ENCODE measurements around the gene PRSS50.

The PRSS50 gene

GRCh38 chr3:46670000-46670890 is 47.4 kb downstream of the PRSS50 start:
- DNase-seq (ENCODE audit: low read depth in 2 of 2) = no peak

GRCh38 chr3:46669191-46669999 is 48.3 kb downstream of the PRSS50 start:
- no peak for DNase-seq (ENCODE audit: low read depth in 2 of 2)

DNA sequence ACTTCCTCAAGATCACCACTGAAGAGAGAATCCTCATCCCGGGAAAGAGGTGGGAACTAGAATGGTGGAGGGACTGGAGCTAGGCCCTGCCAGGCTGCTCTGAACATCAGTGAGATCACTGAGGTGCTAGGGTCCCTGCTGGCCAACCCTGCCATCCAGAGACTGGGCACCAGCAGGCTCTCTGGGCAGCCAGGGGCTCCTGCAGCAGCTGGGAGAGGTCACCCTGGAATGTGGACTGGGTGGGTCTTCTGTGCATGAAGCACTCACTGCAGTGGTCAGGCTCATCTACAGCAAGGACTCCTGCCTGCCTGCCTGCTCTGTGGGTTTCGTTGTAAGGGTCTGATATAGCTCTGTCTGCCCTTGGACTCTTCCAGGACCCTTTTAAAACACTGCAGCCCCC is 49.1 kb downstream of the PRSS50 start:
- DNase-seq (ENCODE audit: low read depth in 2 of 2) = no peak

- no peak for DNase-seq (ENCODE audit: low read depth in 2 of 2)
Observed at GRCh38 chr3:46668116-46668515, 49.6 kb downstream of the PRSS50 start.

GRCh38 chr3:46667657-46668056 is 50.0 kb downstream of the PRSS50 start:
- no peak for DNase-seq (ENCODE audit: low read depth in 2 of 2)

DNA sequence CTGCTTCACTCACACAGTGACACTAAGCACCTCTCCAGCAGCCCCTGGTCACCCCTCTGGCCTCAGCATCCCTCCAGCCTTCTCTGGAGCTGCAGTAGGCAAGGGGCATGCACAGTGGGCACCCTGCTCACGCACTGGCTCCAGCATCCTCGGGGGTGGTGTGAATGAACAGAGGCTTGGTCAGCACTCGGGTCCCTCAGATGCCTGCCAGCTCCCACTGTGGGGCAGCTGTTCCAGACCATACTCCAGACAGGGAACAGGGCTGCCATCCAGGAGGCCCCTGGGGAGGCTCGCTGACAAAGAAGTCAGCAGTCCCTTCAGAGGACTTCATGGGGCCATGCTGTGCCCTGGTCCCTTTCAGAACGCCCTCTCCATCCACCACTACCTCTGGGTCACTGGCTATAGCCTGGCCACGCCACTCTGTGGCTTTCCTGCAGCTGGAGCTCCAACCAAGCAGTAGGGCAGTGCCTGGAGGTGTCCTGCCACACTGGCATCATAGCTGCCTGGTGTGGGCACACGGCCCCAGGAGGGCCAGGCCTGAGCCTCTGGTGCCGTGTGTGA is 50.5 kb downstream of the PRSS50 start:
- no peak for DNase-seq (ENCODE audit: low read depth in 2 of 2)

DNA sequence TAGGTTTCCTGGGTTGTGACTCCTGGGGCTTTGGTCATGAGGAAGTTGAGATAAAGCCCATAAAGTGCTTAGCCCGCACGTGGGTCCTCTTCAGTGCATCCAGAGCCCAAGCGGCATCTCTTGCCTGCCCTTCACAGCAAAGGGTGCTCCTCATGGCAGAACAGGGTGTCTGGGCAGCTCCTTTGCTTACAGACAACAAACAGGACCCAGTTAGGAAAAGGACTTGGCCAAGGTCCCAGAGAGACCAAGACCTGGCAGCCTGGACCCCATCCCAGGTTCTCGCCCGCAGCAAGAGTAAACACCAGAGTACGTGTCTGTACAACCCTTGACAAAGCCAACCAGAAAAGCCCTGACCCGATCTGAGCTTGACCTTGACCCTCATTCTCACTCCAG is 51.2 kb downstream of the PRSS50 start:
- DNase-seq (ENCODE audit: low read depth in 2 of 2) = no peak

GRCh38 chr3:46665763-46666452 is 51.8 kb downstream of the PRSS50 start:
- no peak for DNase-seq (ENCODE audit: low read depth in 2 of 2)

GRCh38 chr3:46664971-46665762 is 52.5 kb downstream of the PRSS50 start:
- DNase-seq (ENCODE audit: low read depth in 2 of 2) = no peak

DNA sequence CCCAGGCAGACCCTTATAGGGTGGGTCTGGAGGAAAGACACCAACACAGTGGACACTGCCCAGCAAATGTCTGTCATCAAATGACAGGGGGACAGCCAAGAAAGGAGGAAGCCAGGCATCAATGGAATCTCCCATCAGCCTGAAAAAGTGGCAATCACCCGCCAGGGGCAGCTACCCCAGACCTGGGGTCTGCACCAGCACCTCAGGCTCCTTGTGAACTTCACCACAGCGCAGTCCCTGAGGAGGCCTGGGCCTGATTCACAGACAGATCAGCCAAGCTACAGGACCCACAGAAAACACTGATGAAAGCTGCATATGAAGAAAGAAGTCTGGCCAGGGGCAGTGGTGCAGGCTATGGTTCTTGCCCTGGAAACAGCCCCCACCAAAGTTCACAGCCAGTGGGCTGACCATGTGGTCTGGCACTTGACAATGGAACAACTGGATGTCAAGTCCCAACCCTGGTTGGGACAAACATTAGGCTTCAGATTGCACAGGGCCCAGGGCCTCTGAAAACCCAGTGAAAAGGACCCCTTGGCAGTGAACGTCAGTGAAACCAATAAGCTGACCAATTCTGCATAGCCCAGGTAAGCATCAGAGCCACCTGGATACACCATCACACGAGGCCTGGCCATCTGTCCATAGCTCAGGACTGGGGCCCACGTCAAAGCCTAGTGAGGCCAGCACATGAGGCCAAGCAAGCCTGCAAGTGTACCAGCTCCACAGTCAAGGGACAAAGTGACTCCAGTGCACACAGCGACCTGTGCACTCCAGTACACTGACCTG is 53.3 kb downstream of the PRSS50 start:
- DNase-seq (ENCODE audit: low read depth in 2 of 2) = no peak

- DNase-seq (ENCODE audit: low read depth in 2 of 2) = no peak
Observed at GRCh38 chr3:46663591-46664135, 54.0 kb downstream of the PRSS50 start.

DNA sequence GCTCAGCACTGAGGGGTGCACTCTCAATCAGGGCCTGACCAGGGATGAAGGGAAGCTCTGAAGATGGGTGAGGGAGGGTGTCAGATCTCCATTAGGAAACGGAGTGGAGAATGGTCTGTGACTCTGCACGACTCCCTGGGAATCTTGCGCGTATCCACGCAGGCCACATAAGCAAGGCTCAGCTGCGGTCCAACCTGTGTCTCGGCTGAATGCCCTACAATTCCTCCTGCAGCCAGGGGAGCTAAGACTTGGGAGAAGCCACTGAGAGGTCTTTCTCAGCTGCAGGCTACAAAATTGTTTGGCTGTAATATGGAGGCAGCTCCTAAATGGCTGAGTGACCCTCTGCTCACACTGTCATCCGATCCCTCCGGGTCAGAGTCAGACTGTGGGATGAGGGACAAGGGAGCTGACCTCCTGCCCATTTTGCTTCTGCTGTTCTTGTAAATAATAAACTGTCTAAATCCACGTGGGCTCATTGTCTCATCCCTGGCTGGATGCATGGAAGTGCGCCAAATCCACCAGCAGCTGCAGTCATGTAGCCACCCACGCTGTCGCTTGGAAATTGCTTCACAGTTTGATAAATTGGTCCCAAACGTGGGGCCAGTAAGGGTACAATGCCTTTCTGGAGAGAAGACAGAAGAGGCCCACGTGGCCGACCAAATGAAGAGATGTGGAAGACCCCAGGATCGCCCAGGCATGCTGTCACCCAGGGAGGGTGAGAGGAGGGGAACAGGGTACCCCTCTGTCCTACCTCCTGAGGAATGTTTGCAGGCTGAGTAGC is 54.7 kb downstream of the PRSS50 start:
- DNase-seq (ENCODE audit: low read depth in 2 of 2) = no peak

All from stimulated activated CD4-positive, alpha-beta T cell treated with anti-CD3 and anti-CD28 coated beads, Interleukin-12 subunit alpha, Interleukin-12 subunit beta, amount 100 ng/mL, for 24 hours (primary cell).